HepG2 (cell line): ENCODE results near the gene OR2A5.

Experiments used
- ATF5 ChIP-seq: sonication (generic); formaldehyde crosslinking; IDR thresholded peaks from 2 replicates; pipeline ENCODE4 v1.4.0; 2020; ENCODE audit warnings: mild to moderate bottlenecking, low read depth, missing genetic modification reagents
- EEA1 ChIP-seq: sonication (generic); formaldehyde crosslinking; IDR thresholded peaks from 2 replicates; pipeline ENCODE4 v1.5.1; 2020; ENCODE audit warnings: mild to moderate bottlenecking, missing genetic modification reagents, borderline replicate concordance
- MTF1 ChIP-seq: sonication (generic); formaldehyde crosslinking; IDR thresholded peaks from 2 replicates; pipeline ENCODE4 v1.5.0; 2020; ENCODE audit warnings: missing genetic modification reagents
- NKX3-1 ChIP-seq: sonication (generic); formaldehyde crosslinking; IDR thresholded peaks from 2 replicates; pipeline ENCODE4 v1.5.0; 2020; ENCODE audit warnings: missing genetic modification reagents
- NR2C2 ChIP-seq: sonication (generic); formaldehyde crosslinking; IDR thresholded peaks from 2 replicates; pipeline ENCODE4 v1.4.0; 2020; ENCODE audit warnings: missing genetic modification reagents, mild to moderate bottlenecking, moderate library complexity, borderline replicate concordance
- POLR2A ChIP-seq, 2 experiments: IDR thresholded peaks; 2 replicates each; pipeline ENCODE4 v1.6.1; 2011; ENCODE audit warnings: low read depth in 2 of 2, low read length in 2 of 2, mild to moderate bottlenecking in 1 of 2, moderate library complexity in 1 of 2; ENCODE audit not compliant: insufficient read depth in 1 of 2
- RAD21 ChIP-seq: fragments of 450-650 bp; formaldehyde crosslinking; IDR thresholded peaks from 2 replicates; pipeline ENCODE4 v1.5.0; 2020; ENCODE audit warnings: mild to moderate bottlenecking
- RNF2 ChIP-seq: fragments of 450-650 bp; conservative IDR thresholded peaks from 2 replicates; pipeline ENCODE4 v1.6.1; 2016; ENCODE audit warnings: low read depth
- SOX5 ChIP-seq: IDR thresholded peaks from 2 replicates; pipeline ENCODE4 v1.6.1; 2016; ENCODE audit warnings: borderline replicate concordance
- TFE3 ChIP-seq: IDR thresholded peaks from 2 replicates; pipeline ENCODE4 v1.6.1; 2016
- USF2 ChIP-seq, 2 experiments: sonication (generic) in 1 of 2; formaldehyde crosslinking in 1 of 2; IDR thresholded peaks; 2 replicates each; pipeline versions ENCODE4 v1.5.1 to v1.6.1; 2011 to 2020; ENCODE audit warnings: borderline replicate concordance in 1 of 2, low read depth in 1 of 2, low read length in 1 of 2, mild to moderate bottlenecking in 1 of 2, missing genetic modification reagents in 1 of 2, moderate library complexity in 1 of 2
- ZNF253 ChIP-seq: sonication (generic); formaldehyde crosslinking; IDR thresholded peaks from 2 replicates; pipeline ENCODE4 v1.8.0; 2022; ENCODE audit warnings: mild to moderate bottlenecking, missing genetic modification reagents, borderline replicate concordance

- TF ChIP-seq ATF5 (CRISPR knock-in tag) = no peak
- no peak for TF ChIP-seq TFE3 (CRISPR knock-in tag)
- TF ChIP-seq NKX3-1 = no peak
- no peak for TF ChIP-seq ZNF253 (CRISPR knock-in tag)
- TF ChIP-seq RNF2 = no peak
- no peak for TF ChIP-seq SOX5
- TF ChIP-seq NR2C2 (CRISPR knock-in tag) = no peak
- TF ChIP-seq USF2 (IDR thresholded peaks at IDR 0.05; ENCODE audit: low read depth, low read length) = no peak
- no peak for TF ChIP-seq USF2 (CRISPR knock-in tag; IDR thresholded peaks at IDR 0.05; ENCODE audit: borderline replicate concordance)
- TF ChIP-seq EEA1 = no peak
- TF ChIP-seq RAD21 (CRISPR knock-in tag) = no peak
- no peak for TF ChIP-seq MTF1
- no peak for TF ChIP-seq POLR2A (IDR thresholded peaks at IDR 0.05; ENCODE audit: insufficient read depth in 1 of 2, low read depth in 2 of 2, low read length in 2 of 2)
Observed at GRCh38 chr7:144028547-144028946, 20.2 kb upstream of the OR2A5 start.
